Progenitor cell of endocrine pancreas (in vitro differentiated cells): ENCODE results near the gene CDADC1. TPM values are rescaled to one million over a fixed set of nuclear protein-coding genes. Genes with fewer than 3 reads are reported as not detected.

Experiments
- DNase-seq: peaks from one replicate; pipeline ENCODE4 v3.0.0; 2021; ENCODE audit warnings: low spot score; ENCODE audit not compliant: unreplicated experiment
- H3K27ac Mint-ChIP-seq: 2 replicates; pipeline ENCODE4 v1.8.0; 2021; ENCODE audit warnings: mild to moderate bottlenecking, moderate library complexity, mixed read lengths
- H3K27me3 Mint-ChIP-seq: 2 replicates; pipeline ENCODE4 v1.8.0; 2021; ENCODE audit warnings: mixed read lengths
- H3K36me3 Mint-ChIP-seq: 2 replicates; pipeline ENCODE4 v1.8.0; 2022; ENCODE audit warnings: mixed read lengths; ENCODE audit not compliant: insufficient read depth
- H3K4me1 Mint-ChIP-seq: 2 replicates; pipeline ENCODE4 v1.8.0; 2021; ENCODE audit warnings: low read depth, mixed read lengths
- H3K4me3 Mint-ChIP-seq: 2 replicates; pipeline ENCODE4 v1.8.0; 2021; ENCODE audit warnings: low read depth, mild to moderate bottlenecking, moderate library complexity, mixed read lengths
- H3K9me3 Mint-ChIP-seq: 2 replicates; pipeline ENCODE4 v1.8.0; 2021; ENCODE audit warnings: low read depth, mixed read lengths
- CTCF ChIP-seq: fragments of 200-600 bp; sonication (generic); IDR thresholded peaks from one replicate; pipeline ENCODE4 v1.5.0; 2021; ENCODE audit warnings: antibody characterized with exemption, mild to moderate bottlenecking; ENCODE audit not compliant: unreplicated experiment
- total RNA-seq: library from RNA; stranded (reverse); gene quantifications from 2 replicates; pipeline ENCODE4 v1.2.1, GENCODE V29; 2021

Gene CDADC1
- total RNA-seq, 1 donor from 2014 or later, result 11.7 TPM

- Mint-ChIP-seq H3K4me3 (no peak overlapping the region), H3K27ac (peak overlapping the region; percentile 60), H3K9me3 (no peaks in the 10 kb centered on the region), H3K27me3 (no peaks in the 10 kb centered on the region), H3K4me1 (peaks cover 17% of the 10 kb centered on the region), H3K36me3 (no peaks in the 10 kb centered on the region)
- no peak for TF ChIP-seq CTCF
- DNase-seq, result no peak
Observed at GRCh38 chr13:49308097-49308875, 60.6 kb downstream of the CDADC1 start.

- TF ChIP-seq CTCF, result no peak
- Mint-ChIP-seq H3K36me3 (no peaks in the 10 kb centered on the region), H3K27ac (peak overlapping the region; percentile 60), H3K9me3 (no peaks in the 10 kb centered on the region), H3K4me3 (no peak overlapping the region), H3K4me1 (peaks cover 20% of the 10 kb centered on the region), H3K27me3 (no peaks in the 10 kb centered on the region)
- no peak for DNase-seq
Observed at GRCh38 chr13:49308921-49309408, 61.2 kb downstream of the CDADC1 start.

GRCh38 chr13:49310251-49310650 is 62.5 kb downstream of the CDADC1 start:
- H3K4me3 Mint-ChIP-seq, result no peak overlapping the region
- H3K27ac Mint-ChIP-seq, result no peak overlapping the region

GRCh38 chr13:49311816-49312215 is 64.1 kb downstream of the CDADC1 start:
- no peaks in the 10 kb centered on the region for H3K27me3 Mint-ChIP-seq
- no peak overlapping the region for H3K4me3 Mint-ChIP-seq
- no peak overlapping the region for H3K27ac Mint-ChIP-seq
- DNase-seq, result no peak
- H3K4me1 Mint-ChIP-seq, result peaks cover 20% of the 10 kb centered on the region
- TF ChIP-seq CTCF, result no peak
- H3K9me3 Mint-ChIP-seq, result no peaks in the 10 kb centered on the region
- H3K36me3 Mint-ChIP-seq, result peaks cover 2% of the 10 kb centered on the region

More at GRCh38 chr13:49310251-49310650, 62.5 kb downstream of the CDADC1 start:
- H3K36me3 Mint-ChIP-seq, result no peaks in the 10 kb centered on the region
- no peaks in the 10 kb centered on the region for H3K9me3 Mint-ChIP-seq
- no peaks in the 10 kb centered on the region for H3K27me3 Mint-ChIP-seq
- TF ChIP-seq CTCF, result no peak
- peaks cover 20% of the 10 kb centered on the region for H3K4me1 Mint-ChIP-seq
- DNase-seq, result no peak

- H3K9me3 Mint-ChIP-seq, result no peaks in the 10 kb centered on the region
- peak overlapping the region; percentile 49 for H3K27ac Mint-ChIP-seq
- no peak for DNase-seq
- H3K27me3 Mint-ChIP-seq, result no peaks in the 10 kb centered on the region
- H3K4me1 Mint-ChIP-seq, result peaks cover 5% of the 10 kb centered on the region
- peaks cover 4% of the 10 kb centered on the region for H3K36me3 Mint-ChIP-seq
- no peak for TF ChIP-seq CTCF
- H3K4me3 Mint-ChIP-seq, result no peak overlapping the region
Observed at GRCh38 chr13:49314344-49314882, 66.7 kb downstream of the CDADC1 start.
